ENCODE measurements around the gene SART3.

Gene SART3

DNA sequence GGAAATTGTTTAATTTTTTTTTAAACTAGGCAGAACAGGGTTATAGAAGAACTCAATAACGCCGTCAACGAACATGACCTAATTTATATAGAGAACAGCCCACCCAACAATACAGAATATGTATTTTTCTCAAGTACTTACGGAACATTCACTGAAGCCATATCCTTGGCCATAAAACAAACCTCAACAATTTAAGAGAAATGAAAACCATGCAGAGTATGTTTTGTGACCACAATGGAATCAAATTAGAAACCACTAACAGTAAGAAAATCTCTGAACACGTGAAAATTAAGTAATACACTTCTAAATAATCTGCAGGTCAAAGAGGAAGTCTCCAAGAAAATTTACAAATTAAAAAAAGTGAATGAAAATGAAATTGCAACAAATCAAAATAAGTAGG, 9.4 kb downstream of the SART3 start:
- Histone ChIP-seq H3K27me3 (replicated peaks; ENCODE audit: control insufficient read depth, insufficient read depth, low read length) (no peaks in the 10 kb centered on the region), H3K4me3 (replicated peaks; ENCODE audit: low read depth, low read length) (no peak overlapping the region), H3K36me3 (ENCODE audit: control insufficient read depth, insufficient read depth, low read length) (peaks cover 5% of the 10 kb centered on the region)
- TF ChIP-seq, protein P1, sequence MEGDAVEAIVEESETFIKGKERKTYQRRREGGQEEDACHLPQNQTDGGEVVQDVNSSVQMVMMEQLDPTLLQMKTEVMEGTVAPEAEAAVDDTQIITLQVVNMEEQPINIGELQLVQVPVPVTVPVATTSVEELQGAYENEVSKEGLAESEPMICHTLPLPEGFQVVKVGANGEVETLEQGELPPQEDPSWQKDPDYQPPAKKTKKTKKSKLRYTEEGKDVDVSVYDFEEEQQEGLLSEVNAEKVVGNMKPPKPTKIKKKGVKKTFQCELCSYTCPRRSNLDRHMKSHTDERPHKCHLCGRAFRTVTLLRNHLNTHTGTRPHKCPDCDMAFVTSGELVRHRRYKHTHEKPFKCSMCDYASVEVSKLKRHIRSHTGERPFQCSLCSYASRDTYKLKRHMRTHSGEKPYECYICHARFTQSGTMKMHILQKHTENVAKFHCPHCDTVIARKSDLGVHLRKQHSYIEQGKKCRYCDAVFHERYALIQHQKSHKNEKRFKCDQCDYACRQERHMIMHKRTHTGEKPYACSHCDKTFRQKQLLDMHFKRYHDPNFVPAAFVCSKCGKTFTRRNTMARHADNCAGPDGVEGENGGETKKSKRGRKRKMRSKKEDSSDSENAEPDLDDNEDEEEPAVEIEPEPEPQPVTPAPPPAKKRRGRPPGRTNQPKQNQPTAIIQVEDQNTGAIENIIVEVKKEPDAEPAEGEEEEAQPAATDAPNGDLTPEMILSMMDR (IDR thresholded peaks at IDR 0.05; ENCODE audit: insufficient read depth, low read length, poor library complexity, severe bottlenecking): no peak
- no peak for DNase-seq (ENCODE audit: extremely low read depth, insufficient read length)

DNA sequence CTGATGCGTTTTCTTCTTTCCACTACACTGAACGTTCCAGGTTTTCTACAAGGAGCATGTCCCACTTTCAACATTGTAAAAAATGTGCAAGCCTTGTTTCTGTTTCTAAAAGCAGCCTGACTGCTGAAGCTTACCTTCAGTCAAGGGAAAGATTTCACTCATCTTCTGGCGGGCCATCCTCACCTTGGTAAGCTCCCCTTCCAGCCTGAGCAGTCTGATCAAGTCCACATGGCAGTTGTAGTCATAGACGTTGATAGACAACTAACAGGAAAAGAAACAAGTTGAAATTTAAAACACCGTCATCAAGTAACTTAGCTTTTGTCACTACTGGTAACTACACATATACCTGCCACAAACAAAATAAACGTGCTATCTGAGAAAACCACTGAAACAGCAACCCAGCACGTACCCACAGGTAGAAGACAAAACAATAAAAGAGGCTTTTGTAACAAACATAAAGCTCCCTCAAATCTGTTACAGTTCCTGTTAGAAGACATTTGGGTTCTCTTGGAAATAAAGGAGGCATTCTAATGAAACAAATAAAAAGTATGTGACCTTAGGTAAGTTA, 11.9 kb downstream of the SART3 start:
- Histone ChIP-seq H3K27me3 (replicated peaks; ENCODE audit: control insufficient read depth, insufficient read depth, low read length) (no peaks in the 10 kb centered on the region), H3K4me3 (replicated peaks; ENCODE audit: low read depth, low read length) (peak overlapping the region; percentile 25), H3K36me3 (ENCODE audit: control insufficient read depth, insufficient read depth, low read length) (peaks cover 16% of the 10 kb centered on the region)
- TF ChIP-seq, protein P1 (IDR thresholded peaks at IDR 0.05; ENCODE audit: insufficient read depth, low read length, poor library complexity, severe bottlenecking): no peak
- DNase-seq (ENCODE audit: extremely low read depth, insufficient read length): no peak

DNA sequence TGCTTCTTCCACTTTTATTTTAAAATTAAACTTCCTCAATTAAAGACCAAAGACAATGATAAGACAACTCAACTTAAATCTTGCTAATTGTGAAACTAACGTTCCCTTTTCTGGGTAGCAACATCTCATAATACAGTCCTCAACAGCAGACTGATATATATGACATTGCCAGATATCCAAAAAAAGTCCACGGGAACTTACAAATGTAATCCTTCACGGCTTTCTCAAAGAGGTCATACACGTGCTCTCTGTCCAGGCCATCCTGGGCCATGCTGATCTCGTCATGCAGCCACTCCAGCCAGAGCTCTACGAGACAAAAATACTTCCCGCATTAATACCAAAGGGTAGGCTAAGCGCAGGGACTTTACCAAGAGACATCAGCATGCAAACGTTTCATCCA, 13.3 kb downstream of the SART3 start:
- Histone ChIP-seq H3K4me3 (replicated peaks; ENCODE audit: low read depth, low read length) (no peak overlapping the region), H3K36me3 (ENCODE audit: control insufficient read depth, insufficient read depth, low read length) (peaks cover 15% of the 10 kb centered on the region), H3K27me3 (replicated peaks; ENCODE audit: control insufficient read depth, insufficient read depth, low read length) (no peaks in the 10 kb centered on the region)
- DNase-seq (ENCODE audit: extremely low read depth, insufficient read length): no peak
- TF ChIP-seq, protein P1 (IDR thresholded peaks at IDR 0.05; ENCODE audit: insufficient read depth, low read length, poor library complexity, severe bottlenecking): no peak

DNA sequence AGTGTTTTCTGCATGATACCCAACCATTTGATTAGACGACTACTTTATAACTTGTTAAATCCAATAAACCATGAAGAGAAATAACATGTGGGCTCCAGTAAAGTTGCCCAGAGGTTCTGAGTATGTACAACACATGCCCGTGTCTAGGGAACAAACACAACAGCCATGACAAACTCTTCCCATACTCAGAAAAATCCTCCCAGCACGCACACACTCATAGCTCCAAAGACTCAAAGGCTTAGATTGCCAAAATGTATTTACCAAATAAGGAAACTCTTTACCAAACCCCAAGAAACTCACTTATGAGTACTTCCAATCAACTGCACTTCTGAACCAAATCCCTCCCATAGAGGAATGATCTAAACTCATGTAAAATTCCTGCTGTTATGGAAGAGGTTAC, 17.3 kb downstream of the SART3 start:
- DNase-seq (ENCODE audit: extremely low read depth, insufficient read length): no peak
- Histone ChIP-seq H3K27me3 (replicated peaks; ENCODE audit: control insufficient read depth, insufficient read depth, low read length) (no peaks in the 10 kb centered on the region), H3K4me3 (replicated peaks; ENCODE audit: low read depth, low read length) (no peak overlapping the region), H3K36me3 (ENCODE audit: control insufficient read depth, insufficient read depth, low read length) (peaks cover 19% of the 10 kb centered on the region)
- TF ChIP-seq, protein P1 (IDR thresholded peaks at IDR 0.05; ENCODE audit: insufficient read depth, low read length, poor library complexity, severe bottlenecking): no peak

DNA sequence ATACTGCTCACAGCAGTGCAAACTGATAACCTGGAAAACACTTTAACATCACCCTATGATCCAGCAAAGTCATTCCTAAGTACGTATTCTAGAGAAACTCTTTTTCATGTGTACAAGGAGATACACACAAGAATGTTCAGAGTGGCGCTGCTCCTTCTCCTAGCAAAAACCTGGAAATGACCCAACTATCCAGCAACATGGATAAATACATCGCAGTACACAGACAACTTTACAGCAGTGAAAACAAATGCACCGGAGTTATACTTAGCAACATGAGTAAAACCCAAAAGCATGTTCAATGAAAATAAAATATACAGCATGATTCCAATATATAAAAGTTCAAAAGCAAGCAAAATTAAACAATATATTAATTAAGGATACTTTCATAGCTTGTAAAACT, 18.7 kb downstream of the SART3 start:
- TF ChIP-seq, protein P1 (IDR thresholded peaks at IDR 0.05; ENCODE audit: insufficient read depth, low read length, poor library complexity, severe bottlenecking): no peak
- Histone ChIP-seq H3K36me3 (ENCODE audit: control insufficient read depth, insufficient read depth, low read length) (peaks cover 19% of the 10 kb centered on the region), H3K4me3 (replicated peaks; ENCODE audit: low read depth, low read length) (no peak overlapping the region), H3K27me3 (replicated peaks; ENCODE audit: control insufficient read depth, insufficient read depth, low read length) (no peaks in the 10 kb centered on the region)
- DNase-seq (ENCODE audit: extremely low read depth, insufficient read length): no peak
